ENCODE results near the gene LAMA3. TPM values are rescaled to one million over a fixed set of nuclear protein-coding genes. Genes with fewer than 3 reads are reported as not detected.

Gene LAMA3
- total and polyA plus RNA-seq, 2 of the 13 experiments (the other 11 are each of a cell fraction or from before 2014, with no cell fraction given), result 0.45 to 2.2 TPM

- in situ Hi-C loops (cut with HindIII; ENCODE audit: extremely low pct_ligation_motif_present, low pct_unique_long_range_greater_than_20kb) (no loop called here), intact Hi-C loops (cut with micrococcal nuclease; ENCODE audit: unreplicated experiment) (no loop called here)
- Histone ChIP-seq H3K27me3 (ENCODE audit: control insufficient read depth in 1 of 2, insufficient read depth in 2 of 2, low read length in 2 of 2) (no peaks in the 10 kb centered on the region), H3K4me3 (replicated peaks in 1 of 3; ENCODE audit: insufficient read depth in 1 of 3, low read depth in 2 of 3, low read length in 3 of 3) (no peak overlapping the region), H3K9ac (ENCODE audit: insufficient read depth, low read depth, low read length) (no peak overlapping the region), H3K27ac (ENCODE audit: extremely low read length, insufficient read depth, low read length) (no peak overlapping the region), H3K36me3 (replicated peaks in 1 of 2; ENCODE audit: control insufficient read depth in 1 of 2, insufficient read depth in 2 of 2, low read length in 2 of 2) (no peaks in the 10 kb centered on the region), H3K4me2 (ENCODE audit: low read depth, low read length) (no peak overlapping the region), H4K20me1 (ENCODE audit: insufficient read depth, low read length) (no peaks in the 10 kb centered on the region), H2AFZ (ENCODE audit: low read length) (no peak overlapping the region), H3K4me1 (ENCODE audit: insufficient read depth, low read length) (no peaks in the 10 kb centered on the region), H3K79me2 (ENCODE audit: insufficient read depth, low read length) (no peaks in the 10 kb centered on the region), H3K9me3 (ENCODE audit: low read length) (no peaks in the 10 kb centered on the region)
- no TSS peak for BruUV-seq (replicated peaks)
- WGBS (ENCODE audit: low lambda C conversion rate), result 48% methylated on average over 2 of the region's 2 CpGs
- FAIRE-seq (no peak), ATAC-seq (no peak), DNase-seq (ENCODE audit: low spot score) (no peak)
- ChIA-PET CTCF (ENCODE audit: low intra/inter-chr PET ratio, low total read pairs) (no interaction called here), POLR2A (no interaction called here)
- TF ChIP-seq ZNF205 (CRISPR knock-in tag; IDR thresholded peaks at IDR 0.05) (no peak), ZNF576 (CRISPR knock-in tag; IDR thresholded peaks at IDR 0.05) (no peak), TBP (CRISPR knock-in tag; IDR thresholded peaks at IDR 0.05) (no peak)
These were observed 217.4 kb downstream of the LAMA3 start for GRCh38 chr18:23906658-23907057.

DNA sequence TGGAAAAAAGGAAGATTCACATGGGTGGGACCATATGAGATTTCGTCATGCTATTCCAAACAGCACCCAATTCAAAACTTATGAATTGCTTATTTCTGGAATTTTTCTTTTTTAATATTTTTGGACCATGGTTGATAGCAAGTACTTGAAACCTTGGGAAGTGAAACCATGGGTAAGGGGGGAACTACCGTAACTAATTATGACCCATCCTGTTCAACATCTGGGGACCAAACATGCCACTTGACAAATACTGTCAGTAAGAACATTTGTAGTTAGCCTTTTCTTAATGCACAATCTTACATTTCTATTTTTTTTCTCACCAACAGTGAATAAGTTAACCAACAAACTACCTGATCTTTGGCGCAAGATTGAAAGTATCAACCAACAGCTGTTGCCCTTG, 219.6 kb downstream of the LAMA3 start:
- no peak overlapping the region for H3K9ac ChIP-seq (ENCODE audit: insufficient read depth, low read depth, low read length)
- H4K20me1 ChIP-seq (ENCODE audit: insufficient read depth, low read length), result no peaks in the 10 kb centered on the region
- no peaks in the 10 kb centered on the region for H3K36me3 ChIP-seq (replicated peaks in 1 of 2; ENCODE audit: control insufficient read depth in 1 of 2, insufficient read depth in 2 of 2, low read length in 2 of 2)
- ATAC-seq, result no peak
- CTCF ChIA-PET (ENCODE audit: low intra/inter-chr PET ratio, low total read pairs), result no interaction called here
- in situ Hi-C loops (cut with HindIII; ENCODE audit: extremely low pct_ligation_motif_present, low pct_unique_long_range_greater_than_20kb) (no loop called here), intact Hi-C loops (cut with micrococcal nuclease; ENCODE audit: unreplicated experiment) (no loop called here)
- POLR2A ChIA-PET, result no interaction called here
- WGBS (ENCODE audit: low lambda C conversion rate), result 89% methylated on average over 3 of the region's 3 CpGs
- TF ChIP-seq ZNF296 (CRISPR knock-in tag; conservative IDR thresholded peaks at IDR 0.05), result no peak
- no peak for TF ChIP-seq CEBPG (CRISPR knock-in tag; IDR thresholded peaks at IDR 0.05)
- TF ChIP-seq ZBTB38 (CRISPR knock-in tag; IDR thresholded peaks at IDR 0.05), result no peak
- no peak for TF ChIP-seq PITX1 (CRISPR knock-in tag; IDR thresholded peaks at IDR 0.05)
- TF ChIP-seq ZNF780A (CRISPR knock-in tag; IDR thresholded peaks at IDR 0.05), result no peak
- TF ChIP-seq MYPOP (CRISPR knock-in tag; IDR thresholded peaks at IDR 0.05), result no peak
- no peak overlapping the region for H2AFZ ChIP-seq (ENCODE audit: low read length)
- H3K4me3 ChIP-seq (replicated peaks in 1 of 3; ENCODE audit: insufficient read depth in 1 of 3, low read depth in 2 of 3, low read length in 3 of 3), result no peak overlapping the region
- FAIRE-seq, result no peak
- no peak overlapping the region for H3K4me2 ChIP-seq (ENCODE audit: low read depth, low read length)
- no TSS peak for BruUV-seq (replicated peaks)
- no peaks in the 10 kb centered on the region for H3K4me1 ChIP-seq (ENCODE audit: insufficient read depth, low read length)
- no peaks in the 10 kb centered on the region for H3K79me2 ChIP-seq (ENCODE audit: insufficient read depth, low read length)
- no peaks in the 10 kb centered on the region for H3K9me3 ChIP-seq (ENCODE audit: low read length)
- no peak overlapping the region for H3K27ac ChIP-seq (ENCODE audit: extremely low read length, insufficient read depth, low read length)
- H3K27me3 ChIP-seq (ENCODE audit: control insufficient read depth in 1 of 2, insufficient read depth in 2 of 2, low read length in 2 of 2), result no peaks in the 10 kb centered on the region
- no peak for DNase-seq (ENCODE audit: low spot score)
